Ovary (tissue), 10 donors: Measurements from ENCODE around the gene IFI30. TPM values are rescaled to one million over a fixed set of nuclear protein-coding genes. Genes with fewer than 3 reads are reported as not detected.

Experiments used
- DNase-seq, 5 donors: peaks; one replicate each; pipeline ENCODE4 v3.0.0-alpha.2; 2019 to 2020
- H3K27ac ChIP-seq, 2 donors: fragments of 200-600 bp; one replicate each; pipeline versions ENCODE4 v1.5.1 to v1.8.0; 2019 to 2022
- H3K27me3 ChIP-seq: fragments of 200-600 bp; one replicate; pipeline ENCODE4 v1.8.0; 2022
- H3K36me3 ChIP-seq: fragments of 200-600 bp; sonication (generic); one replicate; pipeline ENCODE4 v1.5.1; 2019
- H3K4me1 ChIP-seq: one replicate; pipeline ENCODE4 v1.8.1; 2013; ENCODE audit warnings: mild to moderate bottlenecking, moderate library complexity; ENCODE audit not compliant: insufficient read depth
- H3K4me3 ChIP-seq: fragments of 200-600 bp; sonication (generic); one replicate; pipeline ENCODE4 v1.5.1; 2017
- H3K9me3 ChIP-seq, 2 donors: fragments of 200-600 bp in 1 of 2; sonication (generic) in 1 of 2; one replicate each; pipeline versions ENCODE4 v1.5.1 to v1.8.1; 2013 to 2019; ENCODE audit warnings: mild to moderate bottlenecking in 1 of 2, moderate library complexity in 1 of 2
- CTCF ChIP-seq, 3 donors: fragments of 450-650 bp in 2 of 3; fragments of 200-600 bp in 1 of 3; IDR thresholded peaks; one replicate each; pipeline versions ENCODE4 v1.5.1 to v1.8.0; 2016 to 2022; ENCODE audit warnings: antibody characterized with exemption in 3 of 3, mild to moderate bottlenecking in 1 of 3
- EP300 ChIP-seq: sonication (generic); formaldehyde crosslinking; IDR thresholded peaks from one replicate; pipeline ENCODE4 v1.6.1; 2017; ENCODE audit warnings: antibody characterized with exemption
- POLR2A ChIP-seq: fragments of 450-650 bp; IDR thresholded peaks from one replicate; pipeline ENCODE4 v1.6.1; 2017; ENCODE audit warnings: antibody characterized with exemption, mild to moderate bottlenecking, moderate library complexity
- WGBS, 3 donors: extraction: QIAGEN DNeasy Blood & Tissue Kit in 1 of 3; methylation state at CpG; one replicate each; pipeline versions ENCODE4 v1.1.5 to v1.1.7; 2013 to 2017; 5-methylcytosine and 5-hydroxymethylcytosine counted together
- intact Hi-C, 4 donors: fragments of 100-400 bp; cut with DNase I; formaldehyde crosslinking; loops; one replicate each; pipeline versions ENCODE4 v1.11.0 to v1.15.1; 2022 to 2023
- long read RNA-seq, 3 donors: library from polyadenylated mRNA in 2 of 3; unstranded in 2 of 3; transcript quantifications; one replicate each; pipeline ENCODE4 v2.0.0 and lab custom pipeline, GENCODE V29; 2021 to 2026
- polyA plus RNA-seq, 2 donors: library from polyadenylated mRNA; stranded (reverse); fragments of 200-250 nt in 1 of 2; fragments of 350-450 nt in 1 of 2; fragmentation: Illumina TruSeq in 1 of 2; extraction: RNeasy Lipid Tissue Mini Kit (QIAGEN cat#74804) in 1 of 2; gene quantifications; one replicate each; pipeline ENCODE4 v1.2.3, GENCODE V29; 2013 to 2014
- total RNA-seq, 7 donors: library from RNA; depleted of rRNA in 2 of 7; stranded (reverse); fragments of >200 nt in 2 of 7; fragmentation: NEBNext Ultra II Directional in 3 of 7; extraction: Animal tissue kit (Norgen Biotek cat#: 25700) in 3 of 7; gene quantifications; one replicate each; pipeline versions ENCODE4 v1.1.0 to v1.2.4, GENCODE V29; 2016 to 2023
- donor health status: DM: no; HTN: no; CAD: no; lungs with moderate emphysema.
- donor health status: DM: no; HTN: no; CAD: no.
- donor health status: Bipolar disorder and iron deficiency.
- donor health status: DM: yes; HTN: yes; CAD: no.
- donor health status: DM: no; HTN: no; CAD: no.
- donor health status: DM: yes; HTN: yes; CAD: no.

The IFI30 gene
- total RNA-seq (10 to 100 TPM; 10.1 to 70.9 (median 16.1) TPM), polyA plus RNA-seq (10 to 100 TPM; 21.8 to 34.4 TPM)
- long read RNA-seq, donor 1, transcript IFI30-201 (7 exons, 1,134 nt) = major isoform, 14 of 14 reads
- long read RNA-seq, donor 1, partial matches to known transcripts = 0 of 14 reads
- long read RNA-seq, donor 1, other reads (novel, unspliced or antisense) = 0 of 14 reads
- long read RNA-seq, donor 2, transcript IFI30-201 (7 exons, 1,134 nt) = major isoform, 17 of 17 reads
- long read RNA-seq, donor 2, partial matches to known transcripts = 0 of 17 reads
- long read RNA-seq, donor 2, other reads (novel, unspliced or antisense) = 0 of 17 reads
- long read RNA-seq, donor 3, transcript IFI30-201 (7 exons, 1,134 nt) = major isoform, 26 of 28 reads
- long read RNA-seq, donor 3, partial matches to known transcripts = 2 of 28 reads
- long read RNA-seq, donor 3, other reads (novel, unspliced or antisense) = 0 of 28 reads

DNA sequence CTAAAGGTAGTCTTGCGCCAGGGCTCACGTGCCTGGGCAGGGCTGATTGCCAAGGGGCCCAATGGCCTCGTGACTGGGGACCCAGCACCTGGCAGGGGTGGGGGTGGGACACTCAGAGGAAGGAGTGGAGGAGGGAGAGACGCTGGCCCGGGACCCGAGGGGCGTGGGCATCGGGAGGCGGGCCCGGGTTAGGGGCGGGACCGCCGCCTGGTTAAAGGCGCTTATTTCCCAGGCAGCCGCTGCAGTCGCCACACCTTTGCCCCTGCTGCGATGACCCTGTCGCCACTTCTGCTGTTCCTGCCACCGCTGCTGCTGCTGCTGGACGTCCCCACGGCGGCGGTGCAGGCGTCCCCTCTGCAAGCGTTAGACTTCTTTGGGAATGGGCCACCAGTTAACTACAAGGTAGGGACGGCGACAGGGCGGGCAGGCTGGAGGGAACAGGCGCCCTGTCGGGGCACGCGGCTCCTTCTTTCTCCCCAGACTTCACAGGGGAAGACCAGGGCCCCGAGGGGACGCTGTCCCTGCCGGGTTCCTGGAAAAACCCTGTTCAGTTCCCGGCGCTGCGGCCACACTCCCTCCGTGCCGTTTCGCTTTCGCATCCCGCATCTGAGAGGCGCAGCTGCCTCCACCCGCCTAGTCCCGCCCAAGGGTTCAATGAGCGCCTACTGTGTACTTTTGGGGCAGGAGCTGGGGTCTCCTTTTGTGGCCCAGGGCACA is at the start of gene IFI30:
Gene IFI30, plus strand, starts transcription at position 242 of the 717 bp plus-strand sequence. Its CDS starts 29 bp downstream, at position 271.
- peak; percentile 78 to 84 (median 81) for DNase-seq
- Histone ChIP-seq H3K9me3 (no peaks in the 10 kb centered on the region), H3K4me1 (peaks cover 13% of the 10 kb centered on the region), H3K36me3 (no peaks in the 10 kb centered on the region), H3K4me3 (peak within 1 kb of the TSS; percentile 70), H3K27me3 (no peaks in the 10 kb centered on the region), H3K27ac (peak within 1 kb of the TSS; percentile 19 to 27)
- whole genome bisulfite sequencing, 3 donors = 0 to 1% (median 1%) methylated on average over 33 to 47 of the region's 47 CpGs
- no peak for TF ChIP-seq CTCF (IDR thresholded peaks at IDR 0.05)
- no peak for TF ChIP-seq EP300
- TF ChIP-seq POLR2A = no peak
- intact Hi-C loops = no loop called here

DNA sequence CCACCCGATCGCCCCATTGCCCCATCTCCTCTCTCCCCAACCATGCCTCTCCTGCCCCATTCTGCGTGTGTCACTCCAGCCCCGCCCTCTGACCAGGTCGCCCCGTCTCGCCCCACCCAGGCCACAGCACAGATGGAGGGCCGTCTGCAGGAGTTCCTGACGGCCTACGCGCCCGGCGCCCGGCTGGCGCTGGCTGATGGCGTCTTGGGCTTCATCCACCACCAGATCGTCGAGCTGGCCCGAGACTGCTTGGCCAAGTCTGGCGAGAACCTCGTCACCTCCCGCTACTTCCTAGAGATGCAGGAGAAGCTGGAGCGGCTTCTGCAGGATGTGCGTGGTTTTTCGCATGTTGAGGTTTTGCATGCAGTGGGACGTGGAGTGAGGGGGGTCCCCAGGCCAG is 49.8 kb upstream of the IFI30 start:
- H3K27ac ChIP-seq = no peak overlapping the region
- H3K9me3 ChIP-seq = no peaks in the 10 kb centered on the region
- 87 to 92% (median 90%) methylated on average over 26 of the region's 26 CpGs for WGBS, 3 donors
- peaks cover 2% of the 10 kb centered on the region for H3K4me1 ChIP-seq
- H3K36me3 ChIP-seq = no peaks in the 10 kb centered on the region
- H3K27me3 ChIP-seq = no peaks in the 10 kb centered on the region
- intact Hi-C loops = no loop called here
- DNase-seq = no peak
- H3K4me3 ChIP-seq = no peak overlapping the region
- TF ChIP-seq EP300 = no peak
- no peak for TF ChIP-seq POLR2A
- TF ChIP-seq CTCF (IDR thresholded peaks at IDR 0.05) = no peak

GRCh38 chr19:18126097-18126496 is 47.5 kb upstream of the IFI30 start:
- no peaks in the 10 kb centered on the region for H3K36me3 ChIP-seq
- 72 to 92% (median 75%) methylated on average over 2 of the region's 2 CpGs for WGBS, 3 donors

More at GRCh38 chr19:18126097-18126496, 47.5 kb upstream of the IFI30 start:
- TF ChIP-seq POLR2A (no peak), EP300 (no peak), CTCF (IDR thresholded peaks at IDR 0.05) (no peak)
- Histone ChIP-seq H3K4me3 (no peak overlapping the region), H3K4me1 (no peaks in the 10 kb centered on the region), H3K27ac (no peak overlapping the region), H3K9me3 (no peaks in the 10 kb centered on the region), H3K27me3 (no peaks in the 10 kb centered on the region)
- no peak for DNase-seq
- intact Hi-C loops = no loop called here
